GM21367 (cell line): ENCODE results near the gene ANKRD24.
"Not testable (repeated sequence)": the region's sequence is repeated elsewhere in the genome, so short reads cannot be mapped to it uniquely, and the experiment has no call there.

Experiments used
- ATAC-seq: cut with Tn5 transposase; IDR thresholded peaks from one replicate; pipeline ENCODE4 v1.9.1; 2021; ENCODE audit not compliant: unreplicated experiment

ANKRD24 gene

DNA sequence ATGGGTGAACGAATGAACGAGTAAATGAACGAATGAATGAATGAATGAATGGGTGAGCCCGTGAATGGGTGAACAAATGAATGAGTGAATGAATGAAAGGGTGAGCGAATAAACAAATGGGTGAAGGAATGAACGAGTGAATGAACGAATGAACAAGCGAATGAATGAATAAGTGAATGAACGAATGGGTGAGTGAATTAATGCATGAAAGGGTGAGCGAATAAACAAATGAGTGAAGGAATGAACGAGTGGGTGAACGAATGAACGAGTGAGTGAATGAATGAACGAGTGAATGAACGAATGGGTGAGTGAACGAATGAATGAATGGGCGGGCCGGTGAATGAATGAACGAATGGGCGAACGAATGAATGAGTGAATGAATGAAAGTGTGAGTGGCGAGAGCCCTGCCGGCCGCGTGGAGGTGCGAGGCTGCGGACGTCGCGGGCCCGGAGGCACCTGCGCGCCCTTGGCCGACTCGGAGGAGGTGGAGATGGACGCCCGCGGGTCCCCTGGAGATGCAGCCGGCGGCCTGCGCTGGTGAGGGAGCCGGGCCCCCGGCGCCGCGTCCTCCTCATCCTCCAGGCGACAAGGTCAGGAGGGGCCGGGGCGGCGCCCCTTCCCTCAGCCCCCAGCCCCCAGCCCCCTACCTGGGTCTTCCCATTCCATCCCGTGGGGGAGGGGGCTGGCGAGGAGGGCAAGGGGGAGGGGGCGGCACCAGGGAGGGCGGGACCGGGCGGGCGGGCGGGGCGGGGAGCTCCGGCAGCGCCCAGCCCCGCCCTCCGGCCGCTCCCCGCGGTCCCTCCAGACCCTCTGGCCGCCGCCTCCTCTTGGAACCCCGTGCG, 15.4 kb downstream of the ANKRD24 start:
- ATAC-seq = no peak

DNA sequence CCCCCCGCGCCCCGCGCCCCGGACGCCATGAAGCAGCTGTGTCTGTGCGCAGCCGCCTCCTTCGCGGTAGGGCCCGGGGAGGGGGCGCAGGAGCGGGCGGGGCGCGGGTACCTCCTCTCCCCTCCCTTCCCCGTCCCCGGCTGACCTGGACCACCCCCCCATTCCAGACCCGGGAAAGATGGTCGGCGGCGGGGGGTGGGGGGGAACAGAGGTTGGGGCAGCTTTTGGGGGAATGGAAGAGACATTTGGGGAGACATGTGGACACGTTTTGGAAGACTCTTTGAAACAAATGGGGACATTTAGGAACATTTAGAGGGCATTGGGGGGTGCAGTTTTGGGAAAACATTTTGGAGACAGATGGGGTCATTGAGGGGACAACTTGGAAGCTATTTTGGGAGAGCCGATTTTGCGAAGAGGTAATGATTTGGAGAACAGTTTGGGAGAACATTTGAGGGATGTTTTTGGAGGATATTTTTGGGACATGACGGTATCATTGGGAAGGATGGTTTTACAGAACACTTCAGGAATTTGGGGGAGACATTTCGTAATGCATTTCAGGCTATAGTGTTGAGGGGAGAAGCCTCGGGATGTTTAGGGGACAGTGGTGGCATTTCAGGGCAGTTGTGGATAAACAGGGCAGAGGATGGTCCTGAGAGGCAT, 16.1 kb downstream of the ANKRD24 start:
- no peak for ATAC-seq

DNA sequence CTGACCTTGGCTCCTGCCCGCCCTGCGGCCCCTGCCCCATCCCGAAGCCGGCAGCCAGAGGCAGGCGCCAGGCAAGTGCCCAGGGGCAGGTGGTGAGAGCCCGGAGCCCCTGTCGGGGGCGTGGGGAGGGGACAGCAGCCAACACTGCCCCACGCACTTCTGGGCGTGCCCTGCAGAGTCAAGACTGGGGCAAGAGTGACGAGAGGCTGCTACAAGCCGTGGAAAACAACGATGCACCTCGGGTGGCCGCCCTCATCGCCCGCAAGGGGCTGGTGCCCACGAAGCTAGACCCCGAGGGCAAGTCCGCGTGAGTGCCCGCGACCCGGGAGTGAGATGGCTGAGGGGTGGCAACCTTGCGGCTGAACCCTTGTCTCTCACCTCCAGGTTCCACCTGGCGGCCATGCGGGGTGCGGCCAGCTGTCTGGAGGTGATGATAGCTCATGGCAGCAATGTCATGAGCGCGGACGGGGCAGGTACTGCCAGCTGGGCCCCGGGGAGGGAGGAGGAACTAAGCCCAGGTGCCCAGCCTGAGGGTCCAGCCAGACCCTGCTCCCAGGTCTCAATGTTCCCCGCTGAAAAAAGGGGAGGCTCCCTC, 17.3 kb downstream of the ANKRD24 start:
- ATAC-seq = no peak

DNA sequence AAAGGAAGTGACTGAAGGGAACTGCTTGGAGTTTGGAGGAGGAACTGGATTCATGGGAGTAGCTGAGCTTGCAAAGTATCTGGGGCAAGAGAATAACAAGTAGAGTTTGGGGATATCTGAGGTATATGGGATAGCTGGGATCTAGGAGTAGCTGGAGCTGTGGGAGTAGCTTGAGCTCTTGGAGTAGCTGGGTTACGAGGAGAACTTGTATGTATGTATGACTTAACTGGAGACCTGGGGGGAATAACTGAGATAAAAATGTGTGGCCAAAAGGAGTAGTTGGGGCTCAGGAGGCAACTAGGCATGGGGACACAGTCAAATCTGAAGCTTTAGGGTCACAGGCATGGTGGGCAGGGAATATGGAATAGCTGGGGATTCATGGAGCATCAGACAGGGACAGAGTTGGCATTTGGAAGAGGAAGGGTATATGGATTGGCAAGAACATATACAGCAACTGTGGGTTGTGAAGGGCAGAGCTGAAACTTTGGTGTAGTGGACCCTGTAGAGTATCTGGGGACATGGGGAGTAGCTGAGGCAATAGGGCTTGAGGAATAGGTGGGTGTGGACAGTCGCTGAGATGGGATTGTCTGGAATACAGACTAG, 18.6 kb downstream of the ANKRD24 start:
- no peak for ATAC-seq

DNA sequence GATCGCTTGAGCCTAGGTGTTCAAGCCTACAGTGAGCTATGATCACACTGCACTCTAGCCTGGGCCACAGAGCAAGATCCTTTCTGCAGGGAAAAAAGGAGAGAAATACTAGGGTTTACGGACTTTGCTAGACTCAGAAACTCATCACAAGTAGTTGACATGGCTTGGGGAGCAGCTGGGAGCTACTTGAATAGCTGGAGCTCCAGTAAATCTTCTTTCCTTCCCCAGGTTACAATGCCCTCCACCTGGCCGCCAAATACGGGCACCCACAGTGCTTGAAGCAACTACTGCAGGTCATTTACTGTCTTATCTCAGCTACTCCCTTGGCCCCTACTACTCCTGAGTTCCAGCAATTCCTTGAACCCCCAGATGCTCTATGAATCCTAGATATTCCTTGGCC, 19.3 kb downstream of the ANKRD24 start:
- ATAC-seq = no peak

DNA sequence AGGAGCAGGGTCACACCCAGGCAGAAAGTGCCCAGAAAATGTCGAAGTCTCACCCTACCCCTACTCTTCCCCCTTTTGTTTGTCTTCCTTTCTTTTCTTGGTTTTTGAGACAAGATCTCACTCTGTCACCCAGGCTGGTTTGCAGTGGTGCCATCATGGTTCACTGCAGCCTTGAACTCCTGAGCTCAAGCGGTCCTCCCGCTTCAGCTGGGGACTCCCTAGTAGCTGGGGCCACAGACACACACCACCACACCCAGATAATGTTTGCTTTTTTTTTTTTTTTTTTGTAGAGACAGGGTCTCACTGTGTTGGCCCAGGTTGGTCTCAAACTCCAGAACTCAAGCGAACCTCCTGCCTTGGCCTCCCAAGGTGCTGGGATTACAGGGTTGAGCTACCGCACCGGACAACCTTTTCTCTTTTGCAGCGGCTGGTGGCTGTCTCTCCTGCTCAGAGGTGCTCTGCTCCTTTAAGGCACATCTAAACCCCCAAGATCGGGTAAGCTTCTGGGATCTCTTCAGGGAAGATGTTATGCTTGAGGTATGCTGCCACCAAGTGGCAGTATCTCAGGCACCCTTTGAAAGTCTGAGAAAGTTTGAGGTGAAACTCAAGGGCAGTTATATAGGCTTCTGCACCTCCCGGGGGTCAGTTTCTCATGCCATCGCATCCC, 24.5 kb downstream of the ANKRD24 start:
- ATAC-seq = no peak

DNA sequence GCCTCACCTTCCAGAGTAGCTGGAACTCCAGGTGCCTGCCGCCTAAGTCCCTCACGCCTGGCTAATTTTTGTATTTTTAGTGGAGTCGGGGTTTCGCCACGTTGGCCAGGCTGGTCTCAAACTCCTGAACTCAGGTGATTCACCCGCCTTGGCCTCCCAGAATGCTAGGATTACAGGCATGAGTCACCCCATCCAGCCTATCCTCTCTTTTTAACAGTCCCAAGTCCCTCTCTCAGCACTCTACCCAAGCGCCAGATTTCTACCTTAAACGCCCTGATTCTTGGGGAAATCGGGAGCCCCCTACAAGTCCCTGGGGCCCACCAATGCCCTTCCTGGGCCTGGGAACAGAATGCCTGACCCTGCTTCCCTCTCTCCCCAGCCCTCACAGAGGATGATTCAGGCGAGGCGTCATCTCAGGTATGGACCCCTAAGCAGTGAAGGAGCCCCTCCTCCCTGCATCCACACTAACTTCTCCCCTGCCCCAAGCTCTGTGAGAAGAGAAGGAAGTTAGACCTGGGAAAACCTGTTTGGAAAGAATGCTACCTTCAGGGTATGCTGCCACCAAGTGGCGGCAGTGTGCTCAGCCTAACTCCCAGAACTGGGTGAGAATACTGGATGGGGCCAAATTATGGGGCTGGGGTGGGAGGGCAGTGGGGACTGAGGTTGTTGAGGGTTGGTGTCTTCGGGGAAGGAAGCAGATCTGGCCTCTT, 26.1 kb downstream of the ANKRD24 start:
- no peak for ATAC-seq

DNA sequence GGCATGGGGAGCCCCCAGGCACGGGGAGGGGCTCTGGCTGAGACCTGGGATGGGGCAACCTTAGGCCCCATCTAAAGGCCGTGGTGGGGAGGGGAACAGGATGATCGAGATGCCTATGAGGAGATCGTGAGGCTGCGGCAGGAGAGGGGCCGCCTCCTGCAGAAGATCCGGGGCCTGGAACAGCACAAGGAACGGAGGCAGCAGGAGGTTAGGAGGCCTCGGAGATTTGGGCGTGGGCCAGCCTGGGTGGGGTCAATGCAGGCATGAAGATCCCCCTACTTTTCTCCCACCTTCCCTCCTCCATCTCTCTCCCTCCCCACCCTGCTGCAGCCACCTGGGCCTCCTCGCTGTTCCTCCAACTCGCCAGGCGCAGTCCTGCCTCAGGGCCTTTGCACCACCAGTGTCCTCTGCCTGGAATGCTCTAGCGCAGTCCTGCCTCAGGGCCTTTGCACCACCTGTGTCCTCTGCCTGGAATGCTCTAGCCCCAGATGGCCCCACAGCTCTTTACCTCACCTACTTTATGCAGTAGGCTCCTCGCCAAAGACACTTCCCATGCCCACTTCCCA, 27.8 kb downstream of the ANKRD24 start:
- no peak for ATAC-seq

DNA sequence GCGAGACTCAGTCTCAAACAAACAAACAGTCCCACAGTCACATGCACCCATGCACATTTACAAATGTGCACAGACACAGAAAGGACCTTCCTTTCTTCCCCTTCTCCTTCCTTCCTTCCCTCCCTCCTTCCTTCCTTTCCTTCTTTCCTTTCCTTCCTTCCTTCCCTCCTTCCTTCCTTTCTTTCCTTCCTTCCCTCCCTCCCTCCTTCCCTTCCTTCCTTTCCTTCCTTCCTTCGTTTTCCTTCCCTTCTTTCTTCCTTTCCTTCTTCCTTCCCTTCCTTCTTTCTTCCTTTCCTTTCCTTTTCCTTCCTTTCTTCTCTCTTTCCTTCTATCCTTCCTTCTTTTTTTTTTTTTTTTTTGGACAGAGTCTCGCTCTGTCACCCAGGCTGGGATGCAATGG, 30.6 kb downstream of the ANKRD24 start:
- ATAC-seq = no peak

DNA sequence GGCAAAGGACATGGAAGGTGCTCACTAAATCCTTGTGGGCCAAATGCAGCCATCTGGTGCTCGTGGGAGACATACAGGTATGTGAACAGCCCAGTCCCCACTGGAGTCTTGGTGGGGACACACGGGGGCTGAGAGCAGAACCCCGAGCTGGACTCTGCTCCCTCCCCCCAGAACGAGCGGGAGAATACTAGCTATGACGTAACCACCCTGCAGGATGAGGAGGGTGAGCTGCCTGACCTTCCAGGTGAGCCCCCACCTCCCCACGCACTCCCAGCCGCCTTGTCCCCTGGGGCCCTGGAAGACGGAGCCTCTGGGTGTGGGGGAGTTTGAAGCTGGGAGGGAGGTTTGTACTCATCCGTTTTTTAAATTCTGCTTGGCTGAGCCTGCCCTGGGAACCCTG, 33.3 kb downstream of the ANKRD24 start:
- no peak for ATAC-seq

DNA sequence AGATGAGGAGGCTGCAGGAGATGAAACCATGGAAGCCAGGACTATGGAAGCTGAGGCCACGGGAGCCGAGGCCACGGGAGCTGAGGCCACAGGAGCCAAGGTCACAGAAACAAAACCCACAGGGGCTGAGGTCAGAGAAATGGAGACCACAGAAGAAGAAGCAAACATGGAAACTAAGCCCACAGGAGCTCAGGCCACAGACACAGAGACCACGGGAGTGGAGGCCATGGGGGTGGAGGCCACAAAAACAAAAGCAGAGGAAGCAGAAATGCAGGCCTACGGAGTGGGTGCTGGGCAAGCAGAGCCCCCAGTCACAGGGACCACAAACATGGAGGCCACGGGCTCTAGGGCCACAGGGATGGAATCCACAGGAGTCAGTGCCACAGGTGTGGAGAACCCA, 34.4 kb downstream of the ANKRD24 start:
- no peak for ATAC-seq

DNA sequence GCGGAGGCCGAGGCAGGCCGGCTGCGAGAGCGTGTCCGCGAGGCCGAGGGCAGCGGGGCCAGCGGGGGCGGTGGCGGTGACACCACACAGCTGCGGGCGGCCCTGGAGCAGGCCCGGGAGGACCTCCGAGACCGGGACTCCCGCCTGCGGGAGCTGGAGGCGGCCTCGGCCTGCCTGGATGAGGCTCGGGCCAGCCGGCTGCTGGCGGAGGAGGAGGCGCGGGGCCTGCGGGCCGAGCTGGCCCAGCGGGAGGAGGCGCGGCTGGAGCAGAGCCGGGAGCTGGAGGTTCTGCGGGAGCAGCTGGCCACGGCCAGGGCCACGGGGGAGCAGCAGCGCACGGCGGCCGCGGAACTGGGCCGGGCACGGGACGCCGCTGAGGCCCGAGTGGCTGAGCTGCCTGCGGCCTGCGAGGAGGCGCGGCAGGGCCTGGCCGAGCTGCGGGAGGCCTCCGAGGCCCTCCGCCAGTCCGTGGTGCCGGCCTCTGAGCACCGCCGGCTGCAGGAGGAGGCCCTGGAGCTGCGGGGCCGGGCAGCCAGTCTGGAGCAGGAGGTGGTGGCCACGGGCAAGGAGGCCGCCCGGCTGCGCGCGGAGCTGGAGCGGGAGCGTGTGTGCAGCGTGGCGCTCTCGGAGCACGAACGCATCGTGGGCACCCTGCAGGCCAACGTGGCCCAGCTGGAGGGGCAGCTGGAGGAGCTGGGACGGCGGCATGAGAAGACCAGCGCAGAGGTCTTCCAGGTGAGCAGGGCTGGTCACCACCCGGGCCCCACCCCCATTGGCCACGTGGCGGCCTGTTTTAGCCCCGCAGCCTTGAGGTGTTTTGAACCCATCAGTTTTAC, 35.2 kb downstream of the ANKRD24 start:
- ATAC-seq = no peak

DNA sequence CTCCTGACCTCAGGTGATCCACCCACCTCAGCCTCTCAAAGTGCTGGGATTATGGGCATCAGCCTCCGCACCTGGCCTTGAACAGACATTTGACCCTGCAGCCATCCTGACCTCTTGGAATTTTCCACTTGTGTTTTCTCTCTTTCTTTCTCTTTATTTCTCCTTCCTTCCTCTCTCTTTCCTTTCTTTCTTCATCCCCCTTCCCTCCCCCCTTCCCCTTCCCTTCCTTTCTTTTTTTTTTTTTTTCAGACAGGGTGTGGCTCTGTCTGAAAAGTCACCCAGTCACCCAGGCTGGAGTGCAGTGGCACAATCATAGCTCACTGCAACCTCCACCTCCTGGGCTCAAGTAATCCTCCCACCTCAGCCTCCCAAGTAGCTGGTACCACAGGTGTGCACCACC, 36.0 kb downstream of the ANKRD24 start:
- not testable (repeated sequence) for ATAC-seq

DNA sequence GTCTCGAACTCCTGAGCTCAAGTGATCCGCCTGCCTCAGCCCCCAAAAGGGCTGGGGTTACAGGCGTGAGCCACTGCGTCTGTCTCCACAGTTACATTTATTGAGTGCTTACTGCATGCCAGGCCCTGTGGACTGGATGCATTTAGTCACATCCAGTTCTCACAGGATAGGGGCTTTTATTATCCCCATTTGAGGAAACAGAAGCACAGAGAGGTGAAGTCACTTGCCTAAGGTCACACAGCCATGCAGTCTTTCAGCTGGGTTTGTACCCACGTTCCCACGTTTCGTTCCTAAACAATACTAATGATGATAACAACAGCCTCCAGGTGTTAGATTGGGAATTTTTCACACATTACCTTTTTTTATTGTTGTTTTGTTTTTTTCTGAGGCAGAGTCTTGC, 37.7 kb downstream of the ANKRD24 start:
- ATAC-seq = no peak

DNA sequence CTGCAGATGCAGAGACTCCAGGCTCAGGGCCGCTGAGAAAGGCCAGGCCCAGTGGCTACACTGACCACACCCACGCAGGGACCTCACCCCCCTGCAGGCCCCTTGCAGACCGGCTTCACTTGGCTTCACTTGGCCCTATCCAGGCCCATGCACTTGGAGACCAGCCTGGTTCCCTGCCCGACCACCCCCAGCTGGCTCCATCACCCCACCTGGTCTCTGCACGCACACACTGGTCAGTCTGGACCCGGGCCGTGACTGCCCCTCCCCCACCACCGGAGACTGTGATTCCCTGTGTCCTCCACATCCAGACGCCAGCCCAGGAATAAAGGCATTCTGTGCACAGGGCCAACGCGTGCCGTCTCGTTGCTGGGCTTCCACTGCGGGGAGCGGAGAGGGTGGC, 42.0 kb downstream of the ANKRD24 start:
- no peak for ATAC-seq

DNA sequence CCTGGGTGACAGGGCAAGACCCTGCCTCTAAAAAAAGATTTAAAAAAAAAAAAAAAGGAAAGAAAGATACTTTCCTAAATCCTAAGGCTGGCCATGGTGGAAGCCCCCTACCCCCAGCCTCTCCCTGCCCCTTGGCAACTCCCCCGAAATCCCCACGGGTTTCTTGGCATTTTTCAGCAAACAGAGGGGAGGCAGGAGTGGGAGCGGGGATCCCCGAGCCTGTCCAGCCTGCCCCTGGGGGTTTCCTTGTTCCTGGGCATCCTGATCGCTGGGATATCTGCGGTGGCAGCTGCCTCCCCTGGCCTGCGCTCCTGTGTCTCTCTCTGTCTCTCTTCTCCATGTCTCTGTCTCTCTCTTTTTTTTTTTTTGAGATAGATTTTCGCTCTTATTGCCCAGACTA, 43.4 kb downstream of the ANKRD24 start:
- ATAC-seq = no peak

DNA sequence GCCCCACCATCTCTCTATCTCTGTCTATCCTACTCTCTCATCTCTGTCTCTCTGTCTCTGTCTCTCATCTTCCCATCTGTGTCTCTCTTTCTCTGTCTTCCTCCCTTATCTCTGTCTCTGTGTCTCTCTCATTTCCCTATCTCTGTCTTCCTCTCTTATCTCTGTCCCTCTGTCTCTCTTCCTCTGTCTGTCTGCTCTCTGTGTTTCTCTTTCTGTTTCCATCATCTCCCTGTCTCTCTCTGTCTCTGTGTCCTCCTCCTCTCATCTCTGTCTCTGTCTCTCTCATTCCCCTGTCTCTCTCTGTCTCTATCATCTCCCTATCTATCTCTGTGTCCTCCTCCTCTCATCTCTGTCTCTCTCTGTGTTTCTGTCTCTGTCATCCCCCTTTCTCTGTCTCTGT, 45.3 kb downstream of the ANKRD24 start:
- ATAC-seq = no peak

DNA sequence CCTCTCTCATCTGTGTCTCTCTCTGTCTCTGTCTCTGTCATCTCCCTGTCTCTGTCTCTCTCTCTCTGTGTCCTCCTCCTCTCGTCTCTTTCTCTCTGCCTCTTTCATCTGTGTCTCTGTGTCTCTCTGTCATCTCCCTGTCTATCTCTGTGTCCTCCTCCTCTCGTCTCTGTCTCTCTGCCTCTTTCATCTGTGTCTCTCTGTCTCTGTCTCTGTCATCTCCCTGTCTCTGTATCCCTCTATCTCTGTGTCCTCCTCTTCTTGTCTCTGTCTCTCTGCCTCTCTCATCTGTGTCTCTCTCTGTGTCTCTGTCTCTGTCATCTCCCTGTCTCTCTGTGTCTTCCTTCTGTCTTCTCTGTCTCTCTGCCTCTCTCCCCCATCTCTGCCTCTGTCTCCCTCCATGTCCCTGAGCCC, 46.3 kb downstream of the ANKRD24 start:
- ATAC-seq = no peak

DNA sequence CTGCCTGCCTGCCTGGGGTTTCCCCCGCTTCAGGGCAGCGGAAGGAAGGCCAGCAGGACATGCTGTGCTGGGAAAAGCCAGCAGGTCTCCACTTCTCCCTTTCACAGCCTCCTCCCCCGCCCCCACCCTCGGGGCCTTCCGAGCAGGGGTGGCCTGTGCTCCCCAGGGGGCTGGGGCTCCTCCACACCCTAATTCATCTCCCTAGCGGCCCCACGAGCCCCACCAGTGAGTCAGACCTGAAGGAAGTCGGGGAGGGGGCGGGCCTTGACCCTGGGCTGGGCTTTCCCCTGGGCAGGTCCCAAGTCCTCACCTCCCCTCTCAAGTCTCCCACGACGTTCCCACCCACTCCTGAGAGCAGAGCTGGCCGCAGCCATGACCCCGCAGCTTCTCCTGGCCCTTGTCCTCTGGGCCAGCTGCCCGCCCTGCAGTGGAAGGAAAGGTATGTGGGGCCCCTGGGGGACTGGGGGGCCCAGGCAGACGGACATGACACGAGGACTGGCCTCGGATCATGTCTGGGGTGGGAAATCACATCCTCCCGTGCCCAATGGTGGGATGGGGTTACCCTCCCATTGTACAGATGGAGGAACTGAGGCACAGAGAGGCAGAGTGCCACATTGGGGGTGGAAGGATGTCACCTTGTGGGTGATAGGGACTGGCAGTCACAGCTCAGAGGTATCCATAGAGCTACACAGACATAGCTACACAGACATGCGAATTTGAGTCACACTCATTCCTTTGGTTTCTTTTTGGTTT, 46.9 kb downstream of the ANKRD24 start, which contains the start of gene EBI3:
Gene EBI3 (plus strand): TSS at position 345 of the 753 bp plus-strand sequence. CDS start 28 bp downstream, at position 373.
- no peak for ATAC-seq
